SK-N-DZ (cell line): Measurements from ENCODE around the gene MACROD2.
A peak's percentile ranks its signal among the peaks of the same experiment; 100 is the strongest.

Experiments used
- DNase-seq: peaks from one replicate; pipeline ENCODE4 v3.0.0-alpha.2; 2015; ENCODE audit warnings: low spot score

The MACROD2 gene

DNA sequence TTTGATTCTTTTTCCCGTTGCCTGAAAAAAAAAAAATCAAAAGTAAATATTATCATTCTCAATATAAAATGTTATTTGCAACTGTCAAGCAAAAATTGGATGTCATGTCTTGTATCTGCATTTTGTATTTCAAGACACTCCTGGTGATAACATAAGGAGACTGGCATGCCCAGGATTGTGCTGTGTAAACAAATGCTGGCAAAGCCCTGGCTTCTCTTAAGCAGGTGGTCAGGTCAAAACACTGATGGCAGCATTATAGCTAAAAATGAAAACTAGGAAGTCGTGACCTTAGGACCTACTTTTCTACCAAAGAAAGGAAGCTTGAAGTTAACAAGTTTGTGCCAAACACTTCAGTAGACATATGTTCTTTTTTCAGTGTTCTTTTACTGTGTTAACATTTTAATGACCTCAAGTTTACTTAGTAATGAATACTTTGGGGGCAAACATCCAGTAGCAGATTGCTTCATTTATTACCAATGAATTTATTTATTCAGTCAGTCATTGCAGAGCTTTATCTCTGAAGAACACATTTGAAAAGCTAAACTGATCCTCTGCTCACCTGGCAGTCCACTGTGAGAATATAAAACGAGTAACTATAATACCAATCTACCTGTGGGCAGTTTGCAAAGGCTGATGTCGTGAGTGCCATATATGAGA is 585.2 kb downstream of the MACROD2 start:
- DNase-seq = no peak

GRCh38 chr20:14581731-14582130 is 586.4 kb downstream of the MACROD2 start:
- DNase-seq = no peak

DNA sequence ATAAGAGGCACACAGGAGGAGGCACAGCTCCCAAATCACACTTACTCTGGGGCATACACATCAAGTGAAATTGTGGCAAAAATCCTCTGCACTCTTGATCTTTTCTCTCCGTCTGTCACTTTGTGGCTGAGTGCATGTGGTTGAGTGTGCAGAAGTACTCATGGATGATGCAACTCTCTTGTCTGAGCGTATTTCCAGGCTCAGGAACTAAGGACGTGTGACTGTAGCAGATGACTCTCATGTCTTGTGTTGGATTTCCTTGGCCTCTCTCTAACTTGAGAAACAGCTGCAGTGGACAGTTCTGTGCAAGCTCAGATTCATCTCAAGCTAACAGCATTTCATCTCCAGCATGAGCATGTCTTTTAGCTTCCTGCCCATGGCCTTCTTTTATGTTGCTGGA is 587.5 kb downstream of the MACROD2 start:
- no peak for DNase-seq

DNA sequence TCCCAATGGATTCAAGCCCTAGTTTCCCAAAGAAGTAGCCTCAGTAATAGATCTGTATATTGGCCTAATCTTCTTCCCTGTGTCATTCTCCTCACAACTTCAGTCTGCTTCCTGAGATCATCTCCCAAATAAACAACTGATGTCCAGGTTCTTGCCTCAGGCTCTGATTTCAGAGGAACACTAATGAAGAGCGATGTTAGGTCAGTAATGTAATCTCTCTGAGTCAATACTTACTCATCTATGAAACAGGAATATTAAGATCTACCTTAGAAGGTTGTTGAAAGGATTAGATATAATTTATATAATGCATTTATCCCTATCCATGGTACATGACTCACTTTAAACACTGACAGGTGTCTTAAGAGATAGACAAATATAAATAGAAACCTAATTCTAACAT is 588.1 kb downstream of the MACROD2 start:
- no peak for DNase-seq

- DNase-seq = no peak
These were observed 594.1 kb downstream of the MACROD2 start for GRCh38 chr20:14589383-14589782.

DNA sequence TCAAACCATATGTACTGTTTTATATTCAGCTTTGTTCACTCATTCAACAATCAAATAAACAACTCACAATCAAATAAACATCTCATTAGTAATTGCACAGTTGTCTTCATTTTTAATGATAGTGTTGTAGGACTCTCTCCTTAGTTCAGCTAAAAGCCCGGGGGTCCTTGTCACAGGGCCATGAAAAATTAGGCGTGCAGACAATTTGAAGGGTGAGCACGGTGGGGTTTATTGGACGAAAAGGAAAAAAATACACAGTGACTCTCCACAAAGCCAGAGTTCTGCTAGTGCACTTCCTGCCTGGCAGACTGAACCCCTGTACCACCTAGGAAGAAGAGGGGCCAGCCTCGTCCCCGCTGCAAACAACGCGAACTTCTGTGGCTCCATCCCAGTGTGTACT is 599.7 kb downstream of the MACROD2 start:
- DNase-seq = no peak

- DNase-seq = peak; percentile 29
These were observed 601.9 kb downstream of the MACROD2 start for GRCh38 chr20:14597206-14597715.

DNA sequence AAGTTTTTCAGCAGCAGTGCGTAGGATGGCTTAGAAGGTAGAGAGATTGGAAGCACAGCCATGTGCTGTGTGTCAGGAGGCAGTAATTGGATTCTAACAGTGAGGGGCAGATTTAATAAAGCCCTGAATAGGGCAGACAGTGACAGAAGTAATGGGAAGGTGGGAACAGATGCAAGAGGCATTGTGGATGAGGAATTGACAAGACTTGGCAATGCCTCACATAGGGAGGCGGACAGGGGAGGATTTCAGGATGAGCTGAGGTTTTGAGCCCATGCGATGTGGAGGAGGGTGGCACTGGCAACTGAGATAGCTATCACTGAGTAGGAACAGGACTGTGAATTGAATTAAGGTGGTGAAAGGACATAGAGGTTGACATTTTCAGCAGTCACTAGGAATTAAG is 604.3 kb downstream of the MACROD2 start:
- DNase-seq = peak; percentile 100

DNA sequence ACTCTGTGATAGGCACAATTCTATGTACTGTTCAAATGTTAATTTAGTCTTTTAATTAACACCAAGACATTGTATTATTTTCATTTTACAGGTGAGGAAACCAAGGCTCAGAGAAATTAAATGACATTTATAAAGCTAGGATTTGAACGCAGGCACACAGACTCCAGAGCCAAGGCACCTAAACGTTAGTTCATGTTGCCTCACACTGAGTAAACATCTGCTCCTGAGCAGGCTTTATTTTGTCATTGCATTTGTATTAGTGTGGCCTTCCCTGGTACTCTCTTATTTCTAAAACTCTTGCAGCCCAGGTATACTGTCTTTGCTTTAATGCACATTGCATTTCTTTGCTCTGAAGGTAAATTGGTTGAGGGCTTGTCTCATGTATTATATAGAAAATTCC is 605.2 kb downstream of the MACROD2 start:
- DNase-seq = no peak

DNA sequence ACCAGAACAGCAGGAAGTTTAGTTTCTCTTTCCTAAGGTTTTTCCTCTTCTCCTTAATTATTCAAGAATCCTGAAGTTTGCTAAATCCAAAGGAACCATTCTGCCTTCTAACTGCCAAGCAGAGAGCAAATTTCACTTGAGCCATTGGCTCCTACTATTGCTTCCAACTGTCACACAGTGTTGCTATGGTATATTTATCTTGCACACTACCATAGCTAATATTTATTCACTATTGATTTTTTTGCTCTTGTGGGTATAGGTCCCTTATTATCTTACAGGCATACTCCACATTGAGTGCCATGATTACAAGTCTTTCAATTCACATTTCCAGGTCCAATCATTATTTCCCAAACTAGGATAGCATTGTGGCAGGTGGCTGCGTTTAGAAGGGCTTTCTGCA is 608.8 kb downstream of the MACROD2 start:
- no peak for DNase-seq

- no peak for DNase-seq
These were observed 614.3 kb downstream of the MACROD2 start for GRCh38 chr20:14609328-14610221.

- DNase-seq = no peak
These were observed 616.2 kb downstream of the MACROD2 start for GRCh38 chr20:14611479-14611878.

DNA sequence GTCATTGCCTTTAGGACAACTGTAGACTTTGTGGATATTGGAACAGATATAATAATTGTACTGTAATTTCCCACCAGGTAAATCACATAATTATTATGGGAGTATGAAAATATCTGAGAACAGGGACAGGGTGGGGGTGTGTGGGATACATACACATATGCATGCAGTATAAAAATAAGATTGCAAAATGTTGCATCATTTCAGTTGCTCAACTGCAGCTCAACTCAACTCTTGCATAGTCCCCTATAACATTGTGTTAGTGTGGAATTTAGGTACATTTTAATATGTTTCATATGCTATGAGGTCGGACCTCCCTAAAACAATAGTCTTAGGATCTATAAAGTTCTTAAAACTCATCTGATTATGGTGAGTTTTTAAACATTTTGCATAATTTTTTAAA is 617.1 kb downstream of the MACROD2 start:
- no peak for DNase-seq

GRCh38 chr20:14616003-14616402 is 620.7 kb downstream of the MACROD2 start:
- no peak for DNase-seq

GRCh38 chr20:14617123-14617522 is 621.8 kb downstream of the MACROD2 start:
- DNase-seq = no peak

DNA sequence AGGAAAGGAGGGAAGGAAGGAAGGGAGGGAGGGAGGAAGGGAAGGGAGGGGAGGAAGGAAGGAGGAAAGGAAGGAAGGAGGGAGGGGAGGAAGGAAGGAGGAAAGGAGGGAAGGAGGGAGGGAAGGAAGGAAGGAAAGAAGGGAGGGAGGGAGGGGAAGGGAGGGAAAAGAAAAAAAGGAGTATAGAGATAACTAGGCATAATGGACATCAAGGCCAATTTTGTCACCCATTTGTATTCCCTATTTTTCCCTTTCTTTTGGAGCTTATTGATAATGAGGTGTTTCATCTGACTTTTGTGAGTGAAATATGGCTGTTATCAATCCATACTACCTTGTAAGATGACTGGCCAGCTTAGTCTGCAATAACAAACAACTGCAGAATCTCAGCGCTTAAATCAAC is 624.1 kb downstream of the MACROD2 start:
- no peak for DNase-seq

- no peak for DNase-seq
These were observed 627.5 kb downstream of the MACROD2 start for GRCh38 chr20:14622796-14623195.

DNA sequence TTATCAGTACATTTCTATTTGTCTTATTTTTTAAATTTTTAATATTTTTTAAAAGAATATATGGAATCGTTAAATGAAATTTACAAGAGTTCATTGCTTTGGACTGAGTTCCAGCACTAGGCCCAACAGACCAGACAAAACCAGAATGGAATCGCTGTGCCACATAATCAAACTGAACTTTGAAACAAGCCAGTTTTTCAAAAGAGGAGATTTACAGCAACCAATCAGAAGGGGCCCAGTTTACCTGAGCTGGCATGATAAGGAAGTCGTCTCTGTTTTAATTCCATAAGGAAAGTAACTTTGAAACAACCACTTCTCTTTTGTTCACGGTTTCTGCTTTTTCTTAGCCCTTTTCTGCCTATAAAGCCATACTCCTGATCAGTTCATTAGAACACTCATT is 635.7 kb downstream of the MACROD2 start:
- DNase-seq = no peak

DNA sequence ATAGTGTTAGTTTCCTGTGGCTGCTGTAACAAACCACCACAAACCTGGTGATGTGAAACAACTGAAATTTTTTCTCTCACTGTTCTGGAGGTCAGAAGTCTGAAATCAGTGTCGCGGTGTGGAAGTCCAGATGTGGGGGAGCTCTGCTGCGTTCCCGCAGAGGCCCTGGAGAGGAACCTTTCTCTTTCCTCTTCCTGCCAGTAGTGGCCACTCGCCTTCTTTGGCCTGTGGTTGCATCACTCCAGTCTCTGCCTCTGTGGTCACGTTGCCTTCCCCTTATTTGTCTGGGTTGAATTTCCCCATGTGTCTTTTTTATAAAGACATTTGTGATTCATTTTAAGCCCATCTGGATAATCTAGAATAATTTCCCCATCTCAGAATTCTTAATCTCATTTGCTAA is 637.6 kb downstream of the MACROD2 start:
- DNase-seq = no peak

- no peak for DNase-seq
These were observed 638.2 kb downstream of the MACROD2 start for GRCh38 chr20:14633507-14633906.

- DNase-seq = no peak
These were observed 639.3 kb downstream of the MACROD2 start for GRCh38 chr20:14634665-14635064.

DNA sequence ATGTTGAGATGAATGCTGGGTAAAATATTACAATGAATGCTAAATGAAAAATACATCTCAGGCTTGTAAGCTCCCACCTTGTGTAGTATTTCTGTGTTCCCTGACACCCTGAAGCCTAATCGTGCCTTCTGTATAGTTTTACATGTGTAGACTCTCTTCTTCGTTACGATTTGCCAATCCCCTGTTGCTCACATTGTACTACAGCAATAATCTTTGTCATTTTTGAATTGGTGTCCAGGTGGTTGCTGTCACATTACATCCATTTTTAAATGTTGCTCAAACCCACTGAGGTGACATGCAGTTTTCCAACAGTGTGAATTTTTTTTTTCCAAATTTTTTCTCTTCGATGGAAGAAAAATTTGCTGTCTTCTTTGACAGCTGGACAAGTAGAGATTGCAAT is 642.1 kb downstream of the MACROD2 start:
- no peak for DNase-seq

DNA sequence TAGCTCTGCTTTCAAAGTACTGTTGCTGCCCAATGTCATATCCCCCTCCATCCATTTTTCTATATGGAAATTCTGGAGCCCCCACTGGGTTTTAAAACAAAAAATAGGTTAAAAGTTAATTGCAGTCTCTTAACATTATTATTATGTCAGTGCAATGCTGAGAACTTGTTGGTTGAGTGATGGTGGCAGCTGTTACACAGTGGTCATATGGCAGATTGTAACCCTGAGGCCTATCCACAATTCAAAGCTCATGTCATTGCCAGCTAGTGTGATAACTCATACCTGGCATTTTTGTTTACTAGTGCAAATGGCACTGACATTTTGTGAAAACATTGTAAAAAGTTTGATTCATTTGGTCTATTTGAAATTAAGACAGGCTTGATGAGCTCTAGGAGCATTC is 647.8 kb downstream of the MACROD2 start:
- no peak for DNase-seq
